KOPT-K1 (cell line): ENCODE data around the gene DCTN2.

Experiments
- H3K27ac ChIP-seq: fragments of 200-600 bp; sonication (generic); 2 replicates; pipeline ENCODE4 v1.5.1; 2016; ENCODE audit warnings: antibody characterized with exemption, mild to moderate bottlenecking, low read depth, low read length; ENCODE audit not compliant: poor library complexity, severe bottlenecking
- H3K36me3 ChIP-seq: fragments of 200-600 bp; sonication (generic); 2 replicates; pipeline ENCODE4 v1.5.1; 2017; ENCODE audit warnings: antibody characterized with exemption, mild to moderate bottlenecking, low read length, moderate library complexity; ENCODE audit not compliant: insufficient read depth
- H3K9me3 ChIP-seq: fragments of 200-600 bp; sonication (generic); 2 replicates; pipeline ENCODE4 v1.5.1; 2017; ENCODE audit warnings: antibody characterized with exemption, low read length, mild to moderate bottlenecking; ENCODE audit not compliant: insufficient read depth, poor library complexity, severe bottlenecking

The DCTN2 gene

GRCh38 chr12:57548013-57548315, 972 bp upstream of the DCTN2 start:
- Histone ChIP-seq H3K27ac (no peak overlapping the region), H3K9me3 (no peaks in the 10 kb centered on the region), H3K36me3 (peaks cover 5% of the 10 kb centered on the region; the same call in 1 of the 2 replicates)

GRCh38 chr12:57547288-57548012, 458 bp upstream of the DCTN2 start:
- H3K27ac ChIP-seq: peak overlapping the region; percentile 71
- peaks cover 10% of the 10 kb centered on the region; the same call in 1 of the 2 replicates for H3K36me3 ChIP-seq

GRCh38 chr12:57545809-57546437, 1.1 kb downstream of the DCTN2 start:
- peaks cover 26% of the 10 kb centered on the region for H3K36me3 ChIP-seq
- H3K27ac ChIP-seq: peak overlapping the region; percentile 71
- H3K9me3 ChIP-seq: no peaks in the 10 kb centered on the region

More at GRCh38 chr12:57547288-57548012, 458 bp upstream of the DCTN2 start:
- no peaks in the 10 kb centered on the region for H3K9me3 ChIP-seq

GRCh38 chr12:57543581-57543980, 3.4 kb downstream of the DCTN2 start:
- H3K36me3 ChIP-seq: peaks cover 48% of the 10 kb centered on the region
- no peaks in the 10 kb centered on the region for H3K9me3 ChIP-seq
- H3K27ac ChIP-seq: no peak overlapping the region

- no peaks in the 10 kb centered on the region for H3K9me3 ChIP-seq
- no peak overlapping the region for H3K27ac ChIP-seq
- H3K36me3 ChIP-seq: peaks cover 55% of the 10 kb centered on the region
Measured at GRCh38 chr12:57541717-57542116, 5.3 kb downstream of the DCTN2 start.

GRCh38 chr12:57541001-57541400, 6.0 kb downstream of the DCTN2 start:
- Histone ChIP-seq H3K36me3 (peaks cover 55% of the 10 kb centered on the region), H3K9me3 (no peaks in the 10 kb centered on the region), H3K27ac (no peak overlapping the region)

- Histone ChIP-seq H3K36me3 (peaks cover 71% of the 10 kb centered on the region), H3K27ac (no peak overlapping the region), H3K9me3 (no peaks in the 10 kb centered on the region)
Measured at GRCh38 chr12:57539134-57539768, 7.7 kb downstream of the DCTN2 start.

GRCh38 chr12:57536597-57536942, 10.4 kb downstream of the DCTN2 start:
- Histone ChIP-seq H3K27ac (no peak overlapping the region), H3K9me3 (no peaks in the 10 kb centered on the region), H3K36me3 (peaks cover 79% of the 10 kb centered on the region)

GRCh38 chr12:57535764-57536596, 11.0 kb downstream of the DCTN2 start:
- peaks cover 79% of the 10 kb centered on the region for H3K36me3 ChIP-seq
- no peaks in the 10 kb centered on the region for H3K9me3 ChIP-seq
- H3K27ac ChIP-seq: no peak overlapping the region

- Histone ChIP-seq H3K27ac (no peak overlapping the region), H3K9me3 (no peaks in the 10 kb centered on the region), H3K36me3 (peaks cover 79% of the 10 kb centered on the region)
Measured at GRCh38 chr12:57534991-57535543, 11.9 kb downstream of the DCTN2 start.

GRCh38 chr12:57534250-57534649, 12.7 kb downstream of the DCTN2 start:
- no peak overlapping the region for H3K27ac ChIP-seq
- H3K9me3 ChIP-seq: no peaks in the 10 kb centered on the region
- H3K36me3 ChIP-seq: peaks cover 80% of the 10 kb centered on the region

GRCh38 chr12:57533108-57533507, 13.9 kb downstream of the DCTN2 start:
- Histone ChIP-seq H3K9me3 (no peaks in the 10 kb centered on the region), H3K36me3 (peaks cover 81% of the 10 kb centered on the region), H3K27ac (no peak overlapping the region)

GRCh38 chr12:57531836-57532235, 15.2 kb downstream of the DCTN2 start:
- Histone ChIP-seq H3K36me3 (peaks cover 90% of the 10 kb centered on the region), H3K27ac (no peak overlapping the region), H3K9me3 (no peaks in the 10 kb centered on the region)

GRCh38 chr12:57530396-57531142, 16.4 kb downstream of the DCTN2 start:
- Histone ChIP-seq H3K36me3 (peaks cover 100% of the 10 kb centered on the region), H3K27ac (no peak overlapping the region), H3K9me3 (no peaks in the 10 kb centered on the region)
